Suprapubic skin (tissue), 4 donors: ENCODE measurements around the gene ZNF490.

Source experiments
- CTCF ChIP-seq, 2 donors: fragments of 200-600 bp in 1 of 2; fragments of 450-650 bp in 1 of 2; sonication (generic) in 1 of 2; IDR thresholded peaks; one replicate each; pipeline ENCODE4 v1.5.1; 2016 to 2019; ENCODE audit warnings: antibody characterized with exemption in 2 of 2, mild to moderate bottlenecking in 1 of 2, moderate library complexity in 1 of 2
- EP300 ChIP-seq: sonication (generic); formaldehyde crosslinking; IDR thresholded peaks from one replicate; pipeline ENCODE4 v1.6.1; 2017; ENCODE audit warnings: antibody characterized with exemption
- POLR2A ChIP-seq, 2 donors: fragments of 450-650 bp; IDR thresholded peaks; one replicate each; pipeline ENCODE4 v1.6.1; 2017; ENCODE audit warnings: antibody characterized with exemption in 2 of 2, mild to moderate bottlenecking in 2 of 2, moderate library complexity in 2 of 2
- POLR2AphosphoS5 ChIP-seq, 3 donors: sonication (generic); formaldehyde crosslinking; IDR thresholded peaks; one replicate each; pipeline ENCODE4 v1.6.1; 2017; ENCODE audit warnings: antibody characterized with exemption in 3 of 3

- TF ChIP-seq CTCF (IDR thresholded peaks at IDR 0.05) (peak; percentile 37 to 77), POLR2AphosphoS5 (IDR thresholded peaks at IDR 0.05) (no peak), POLR2A (IDR thresholded peaks at IDR 0.05) (no peak), EP300 (no peak)
Measured at GRCh38 chr19:12639901-12640613, 29.4 kb upstream of the ZNF490 start.
